ENCODE results near the gene TRPV5. TPM values are rescaled to one million over a fixed set of nuclear protein-coding genes. Genes with fewer than 3 reads are reported as not detected.

TRPV5 gene
- total and polyA plus RNA-seq, 2 of the 8 experiments (the other 6 are each of a cell fraction or from before 2014, with no cell fraction given), result 0.03 TPM; not detected in 1

DNA sequence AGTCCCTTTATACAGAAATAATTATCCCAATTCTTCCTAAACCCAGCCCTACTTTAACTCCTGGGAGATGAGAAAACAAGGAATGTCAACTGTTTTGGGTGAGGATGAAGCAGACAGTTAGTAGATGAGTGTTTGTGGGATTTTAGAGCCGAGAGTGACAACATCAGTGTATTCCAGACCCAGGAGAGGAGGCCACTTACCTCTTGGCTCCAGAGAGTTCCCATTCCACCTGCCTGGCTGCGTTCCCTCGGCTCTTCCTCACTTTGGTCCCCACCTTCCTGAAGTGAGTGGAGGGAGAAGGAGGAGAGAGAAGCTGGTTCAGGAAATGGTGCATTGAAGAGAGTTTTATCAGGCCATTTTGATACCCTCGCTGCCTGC lies 28.0 kb upstream of the TRPV5 start:
- no peak overlapping the region for H4K5ac ChIP-seq (ENCODE audit: insufficient read length, low read depth, low read length)
- DNase-seq (ENCODE audit: low read depth in 1 of 2, low spot score in 2 of 2) (no peak), FAIRE-seq (no peak)
- H3K14ac ChIP-seq (ENCODE audit: insufficient read length), result no peak overlapping the region
- H2BK5ac ChIP-seq (ENCODE audit: low read depth, low read length), result no peak overlapping the region
- no peak overlapping the region for H2BK20ac ChIP-seq (ENCODE audit: low read length)
- H3K9ac ChIP-seq (replicated peaks in 1 of 4; ENCODE audit: extremely low read depth in 1 of 4, low read depth in 3 of 4, low read length in 3 of 4), result no peak overlapping the region
- no peak overlapping the region for H3K27ac ChIP-seq (ENCODE audit: low read depth, low read length)
- H2BK120ac ChIP-seq (replicated peaks; ENCODE audit: low read depth, low read length), result no peak overlapping the region
- H3K56ac ChIP-seq (replicated peaks; ENCODE audit: insufficient read length, low read depth, low read length), result no peak overlapping the region
- H3K23me2 ChIP-seq (ENCODE audit: low read depth, low read length), result peaks cover 2% of the 10 kb centered on the region; the same call in 1 of the 2 replicates
- ChIA-PET CTCF (ENCODE audit: partially characterized antibody) (interaction anchor here (0.6 to 2.9 kb wide), 20 partner anchors 9 to 664 kb away, joined by 3 to 16 read pairs (median 4); partner anchors contain the start of gene TRPV5), POLR2A (ENCODE audit: partially characterized antibody) (no interaction called here)
- no peak overlapping the region for H2AK5ac ChIP-seq (ENCODE audit: low read depth, low read length)
- H3K4me2 ChIP-seq (ENCODE audit: insufficient read depth in 1 of 2, low read depth in 2 of 2, low read length in 2 of 2), result peak overlapping the region in 1 of 2 experiments; percentile 26; a peak in 1 of 4 replicates
- H2BK15ac ChIP-seq (ENCODE audit: low read length), result no peak overlapping the region
- no peak overlapping the region for H2AFZ ChIP-seq (ENCODE audit: low read length)
- 89% methylated on average over 4 of the region's 4 CpGs; no CpG with 5 or more reads in 1 of the 2 experiments for WGBS, 2 experiments (ENCODE audit: extremely low coverage in 1 of 2, insufficient coverage in 1 of 2, insufficient read length in 1 of 2, insufficient replicate concordance in 2 of 2, low coverage in 1 of 2, low lambda C conversion rate in 2 of 2, missing lambda C conversion rate in 1 of 2)
- H3K9me3 ChIP-seq (ENCODE audit: insufficient read depth in 2 of 2, low read depth in 1 of 2, low read length in 1 of 2), result no peaks in the 10 kb centered on the region; a peak in 1 of 4 replicates
- H4K8ac ChIP-seq (ENCODE audit: extremely low read depth, insufficient read depth, low read length), result no peak overlapping the region
- peak overlapping the region; percentile 1 for H4K91ac ChIP-seq (replicated peaks; ENCODE audit: insufficient read length, low read length)
- no peaks in the 10 kb centered on the region for H3K79me2 ChIP-seq (ENCODE audit: control insufficient read depth in 1 of 2, insufficient read depth in 2 of 2, low read length in 2 of 2)
- no peak overlapping the region for H3K18ac ChIP-seq (ENCODE audit: extremely low read depth, low read length)
- TF ChIP-seq SP1 (IDR thresholded peaks at IDR 0.05; ENCODE audit: low read depth, low read length), result no peak
- TF ChIP-seq SAP30 (IDR thresholded peaks at IDR 0.05; ENCODE audit: insufficient read depth, insufficient replicate concordance, low read length), result no peak
- no peak for TF ChIP-seq GABPA (IDR thresholded peaks at IDR 0.05; ENCODE audit: borderline replicate concordance, insufficient read depth, low read length)
- TF ChIP-seq, protein P1, sequence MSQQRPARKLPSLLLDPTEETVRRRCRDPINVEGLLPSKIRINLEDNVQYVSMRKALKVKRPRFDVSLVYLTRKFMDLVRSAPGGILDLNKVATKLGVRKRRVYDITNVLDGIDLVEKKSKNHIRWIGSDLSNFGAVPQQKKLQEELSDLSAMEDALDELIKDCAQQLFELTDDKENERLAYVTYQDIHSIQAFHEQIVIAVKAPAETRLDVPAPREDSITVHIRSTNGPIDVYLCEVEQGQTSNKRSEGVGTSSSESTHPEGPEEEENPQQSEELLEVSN (IDR thresholded peaks at IDR 0.05), result no peak
- TF ChIP-seq, protein P2, sequence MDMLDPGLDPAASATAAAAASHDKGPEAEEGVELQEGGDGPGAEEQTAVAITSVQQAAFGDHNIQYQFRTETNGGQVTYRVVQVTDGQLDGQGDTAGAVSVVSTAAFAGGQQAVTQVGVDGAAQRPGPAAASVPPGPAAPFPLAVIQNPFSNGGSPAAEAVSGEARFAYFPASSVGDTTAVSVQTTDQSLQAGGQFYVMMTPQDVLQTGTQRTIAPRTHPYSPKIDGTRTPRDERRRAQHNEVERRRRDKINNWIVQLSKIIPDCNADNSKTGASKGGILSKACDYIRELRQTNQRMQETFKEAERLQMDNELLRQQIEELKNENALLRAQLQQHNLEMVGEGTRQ (IDR thresholded peaks at IDR 0.05; ENCODE audit: low read length), result no peak
- no peak overlapping the region for H3K23ac ChIP-seq (ENCODE audit: insufficient read length)
- no peaks in the 10 kb centered on the region for H3K36me3 ChIP-seq (ENCODE audit: control insufficient read depth in 2 of 4, insufficient read depth in 4 of 4, low read length in 3 of 4)
- H3K79me1 ChIP-seq (ENCODE audit: low read depth, low read length), result no peaks in the 10 kb centered on the region
- H3K27me3 ChIP-seq (replicated peaks in 1 of 4; ENCODE audit: control insufficient read depth in 3 of 4, extremely low read depth in 1 of 4, insufficient read depth in 3 of 4, low read length in 3 of 4), result no peaks in the 10 kb centered on the region
- peaks cover 0 to 11% (median 6%) of the 10 kb centered on the region in 4 experiments; a peak in 6 of 7 replicates for H3K4me1 ChIP-seq (replicated peaks in 1 of 4; ENCODE audit: control insufficient read depth in 3 of 4, insufficient read depth in 4 of 4, low read length in 3 of 4)
- peak overlapping the region; percentile 2; the same call in 1 of the 2 replicates for H2BK12ac ChIP-seq (ENCODE audit: low read depth, low read length)
- H3K4me3 ChIP-seq (ENCODE audit: extremely low read depth in 1 of 4, insufficient read depth in 2 of 4, low read depth in 3 of 4, low read length in 4 of 4), result no peak overlapping the region
- no peaks in the 10 kb centered on the region for H4K20me1 ChIP-seq (replicated peaks in 1 of 2; ENCODE audit: control insufficient read depth in 1 of 2, insufficient read depth in 2 of 2, low read length in 2 of 2)
- H3K4ac ChIP-seq (replicated peaks; ENCODE audit: insufficient read length, low read depth, low read length), result no peak overlapping the region

Data from H1 (cell line).